Gastrocnemius medialis (tissue), 4 donors: ENCODE results near the gene TBCK.

Source experiments
- CTCF ChIP-seq, 5 experiments: fragments of 450-650 bp in 3 of 5; fragments of 200-600 bp in 2 of 5; sonication (generic) in 2 of 5; IDR thresholded peaks in 4 of 5; conservative IDR thresholded peaks in 1 of 5; 1 replicate in 4 of 5; 2 replicates in 1 of 5; pipeline ENCODE4 v1.5.1; 2016 to 2019; ENCODE audit warnings: antibody characterized with exemption in 5 of 5, mild to moderate bottlenecking in 3 of 5, moderate library complexity in 3 of 5
- POLR2A ChIP-seq, 2 donors: fragments of 450-650 bp; IDR thresholded peaks; one replicate each; pipeline ENCODE4 v1.6.1; 2017; ENCODE audit warnings: antibody characterized with exemption in 2 of 2, mild to moderate bottlenecking in 2 of 2, moderate library complexity in 2 of 2

GRCh38 chr4:106116025-106116424 is 200.0 kb downstream of the TBCK start:
- TF ChIP-seq CTCF (IDR thresholded peaks at IDR 0.05 in 4 of 5, conservative IDR thresholded peaks at IDR 0.05 in 1 of 5), result no peak
- no peak for TF ChIP-seq POLR2A (IDR thresholded peaks at IDR 0.05)
